ENCODE results near the gene ULBP3. TPM values are rescaled to one million over a fixed set of nuclear protein-coding genes. Genes with fewer than 3 reads are reported as not detected.
"Not testable (repeated sequence)": the region's sequence is repeated elsewhere in the genome, so short reads cannot be mapped to it uniquely, and the experiment has no call there.

Gene ULBP3
- total RNA-seq, 1 donor: 0.84 TPM

- no peak overlapping the region for H3K4me3 ChIP-seq (ENCODE audit: low read length)
- peaks cover 72% of the 10 kb centered on the region for H3K27me3 ChIP-seq (ENCODE audit: insufficient read depth, low read length)
- peaks cover 6% of the 10 kb centered on the region for H3K4me1 ChIP-seq (ENCODE audit: insufficient read depth, low read length)
- H3K9me3 ChIP-seq (ENCODE audit: low read depth, low read length): no peaks in the 10 kb centered on the region
Measured at GRCh38 chr6:150037526-150038201, 31.3 kb downstream of the ULBP3 start.

- Histone ChIP-seq H3K27me3 (ENCODE audit: insufficient read depth, low read length) (peaks cover 69% of the 10 kb centered on the region), H3K9me3 (ENCODE audit: low read depth, low read length) (no peaks in the 10 kb centered on the region), H3K4me3 (ENCODE audit: low read length) (no peak overlapping the region), H3K4me1 (ENCODE audit: insufficient read depth, low read length) (peaks cover 6% of the 10 kb centered on the region)
Measured at GRCh38 chr6:150036081-150036480, 32.8 kb downstream of the ULBP3 start.

- no peak overlapping the region for H3K4me3 ChIP-seq (ENCODE audit: low read length)
- no peaks in the 10 kb centered on the region for H3K9me3 ChIP-seq (ENCODE audit: low read depth, low read length)
- H3K27me3 ChIP-seq (ENCODE audit: insufficient read depth, low read length): peaks cover 46% of the 10 kb centered on the region
- peaks cover 6% of the 10 kb centered on the region for H3K4me1 ChIP-seq (ENCODE audit: insufficient read depth, low read length)
Measured at GRCh38 chr6:150033207-150033771, 35.6 kb downstream of the ULBP3 start.

GRCh38 chr6:150032598-150032997, 36.3 kb downstream of the ULBP3 start:
- H3K9me3 ChIP-seq (ENCODE audit: low read depth, low read length): no peaks in the 10 kb centered on the region
- H3K4me1 ChIP-seq (ENCODE audit: insufficient read depth, low read length): peaks cover 2% of the 10 kb centered on the region
- peaks cover 43% of the 10 kb centered on the region for H3K27me3 ChIP-seq (ENCODE audit: insufficient read depth, low read length)
- H3K4me3 ChIP-seq (ENCODE audit: low read length): no peak overlapping the region

- H3K9me3 ChIP-seq (ENCODE audit: low read depth, low read length): no peaks in the 10 kb centered on the region
- H3K4me3 ChIP-seq (ENCODE audit: low read length): no peak overlapping the region
- H3K27me3 ChIP-seq (ENCODE audit: insufficient read depth, low read length): peaks cover 41% of the 10 kb centered on the region
- no peaks in the 10 kb centered on the region for H3K4me1 ChIP-seq (ENCODE audit: insufficient read depth, low read length)
Measured at GRCh38 chr6:150030611-150031010, 38.3 kb downstream of the ULBP3 start.

- Histone ChIP-seq H3K27me3 (ENCODE audit: insufficient read depth, low read length) (peaks cover 40% of the 10 kb centered on the region), H3K4me1 (ENCODE audit: insufficient read depth, low read length) (peaks cover 6% of the 10 kb centered on the region), H3K9me3 (ENCODE audit: low read depth, low read length) (no peaks in the 10 kb centered on the region), H3K4me3 (ENCODE audit: low read length) (no peak overlapping the region)
Measured at GRCh38 chr6:150029749-150030148, 39.2 kb downstream of the ULBP3 start.

GRCh38 chr6:150029276-150029675, 39.6 kb downstream of the ULBP3 start:
- Histone ChIP-seq H3K4me1 (ENCODE audit: insufficient read depth, low read length) (peaks cover 6% of the 10 kb centered on the region), H3K9me3 (ENCODE audit: low read depth, low read length) (no peaks in the 10 kb centered on the region), H3K4me3 (ENCODE audit: low read length) (no peak overlapping the region), H3K27me3 (ENCODE audit: insufficient read depth, low read length) (peaks cover 37% of the 10 kb centered on the region)

GRCh38 chr6:150028799-150029198, 40.1 kb downstream of the ULBP3 start:
- Histone ChIP-seq H3K4me3 (ENCODE audit: low read length) (no peak overlapping the region), H3K27me3 (ENCODE audit: insufficient read depth, low read length) (peaks cover 34% of the 10 kb centered on the region), H3K4me1 (ENCODE audit: insufficient read depth, low read length) (peaks cover 6% of the 10 kb centered on the region), H3K9me3 (ENCODE audit: low read depth, low read length) (no peaks in the 10 kb centered on the region)

GRCh38 chr6:150027806-150028565, 40.9 kb downstream of the ULBP3 start:
- peaks cover 6% of the 10 kb centered on the region for H3K4me1 ChIP-seq (ENCODE audit: insufficient read depth, low read length)
- H3K27me3 ChIP-seq (ENCODE audit: insufficient read depth, low read length): peaks cover 31% of the 10 kb centered on the region

GRCh38 chr6:150026976-150027805, 41.7 kb downstream of the ULBP3 start:
- Histone ChIP-seq H3K27me3 (ENCODE audit: insufficient read depth, low read length) (peaks cover 31% of the 10 kb centered on the region), H3K4me1 (ENCODE audit: insufficient read depth, low read length) (peaks cover 6% of the 10 kb centered on the region), H3K4me3 (ENCODE audit: low read length) (no peak overlapping the region), H3K9me3 (ENCODE audit: low read depth, low read length) (no peaks in the 10 kb centered on the region)

More at GRCh38 chr6:150027806-150028565, 40.9 kb downstream of the ULBP3 start:
- Histone ChIP-seq H3K4me3 (ENCODE audit: low read length) (no peak overlapping the region), H3K9me3 (ENCODE audit: low read depth, low read length) (no peaks in the 10 kb centered on the region)

- H3K4me1 ChIP-seq (ENCODE audit: insufficient read depth, low read length): peaks cover 6% of the 10 kb centered on the region
- H3K9me3 ChIP-seq (ENCODE audit: low read depth, low read length): no peaks in the 10 kb centered on the region
- H3K27me3 ChIP-seq (ENCODE audit: insufficient read depth, low read length): peaks cover 31% of the 10 kb centered on the region
- no peak within 1 kb of the TSS for H3K4me3 ChIP-seq (ENCODE audit: low read length)
Measured at GRCh38 chr6:150025201-150025917, 43.6 kb downstream of the ULBP3 start, which contains the start of gene RAET1L. Gene RAET1L, minus strand, starts transcription at chr6:150025532. Its CDS starts 61 bp downstream, at chr6:150025471.

GRCh38 chr6:150024646-150025155, 44.2 kb downstream of the ULBP3 start:
- Histone ChIP-seq H3K9me3 (ENCODE audit: low read depth, low read length) (no peaks in the 10 kb centered on the region), H3K4me3 (ENCODE audit: low read length) (no peak overlapping the region), H3K4me1 (ENCODE audit: insufficient read depth, low read length) (peaks cover 6% of the 10 kb centered on the region), H3K27me3 (ENCODE audit: insufficient read depth, low read length) (peaks cover 31% of the 10 kb centered on the region)

- not testable (repeated sequence) for H3K4me3 ChIP-seq (ENCODE audit: low read length); H3K4me1 ChIP-seq (ENCODE audit: insufficient read depth, low read length); H3K9me3 ChIP-seq (ENCODE audit: low read depth, low read length)
- H3K27me3 ChIP-seq (ENCODE audit: insufficient read depth, low read length): peaks cover 34% of the 10 kb centered on the region
Measured at GRCh38 chr6:150024021-150024420, 44.9 kb downstream of the ULBP3 start.

- H3K4me3 ChIP-seq (ENCODE audit: low read length); H3K4me1 ChIP-seq (ENCODE audit: insufficient read depth, low read length); H3K9me3 ChIP-seq (ENCODE audit: low read depth, low read length): not testable (repeated sequence)
- peaks cover 42% of the 10 kb centered on the region for H3K27me3 ChIP-seq (ENCODE audit: insufficient read depth, low read length)
Measured at GRCh38 chr6:150021870-150022269, 47.1 kb downstream of the ULBP3 start.
